Breast epithelium (tissue), 4 donors: ENCODE measurements around the gene ELL. TPM values are rescaled to one million over a fixed set of nuclear protein-coding genes. Genes with fewer than 3 reads are reported as not detected.
A peak's percentile ranks its signal among the peaks of the same experiment; 100 is the strongest.

ENCODE experiments used
- DNase-seq, 2 donors: peaks; one replicate each; pipeline ENCODE4 v3.0.0-alpha.2; 2019; ENCODE audit warnings: low spot score in 2 of 2
- H3K27ac ChIP-seq, 2 donors: fragments of 200-600 bp; sonication (generic) in 1 of 2; one replicate each; pipeline ENCODE4 v1.5.1; 2016 to 2019; ENCODE audit warnings: mild to moderate bottlenecking in 1 of 2
- H3K27me3 ChIP-seq, 2 donors: fragments of 200-600 bp; sonication (generic) in 1 of 2; one replicate each; pipeline versions ENCODE4 v1.5.1 to v1.6.0; 2017 to 2019; ENCODE audit warnings: control low read depth in 1 of 2, mild to moderate bottlenecking in 1 of 2
- H3K36me3 ChIP-seq: fragments of 200-600 bp; one replicate; pipeline ENCODE4 v1.5.1; 2019
- H3K4me1 ChIP-seq, 2 donors: fragments of 200-600 bp; sonication (generic); one replicate each; pipeline ENCODE4 v1.5.1; 2016 to 2019; ENCODE audit warnings: control low read depth in 1 of 2
- H3K4me3 ChIP-seq, 3 donors: fragments of 200-600 bp; sonication (generic); 1 replicate in 2 of 3; 2 replicates in 1 of 3; pipeline ENCODE4 v1.5.1; 2016 to 2019; ENCODE audit warnings: mild to moderate bottlenecking in 3 of 3, moderate library complexity in 2 of 3
- H3K9me3 ChIP-seq, 2 donors: fragments of 200-600 bp; sonication (generic) in 1 of 2; one replicate each; pipeline ENCODE4 v1.5.1; 2016 to 2019; ENCODE audit warnings: control low read depth in 1 of 2
- POLR2A ChIP-seq: fragments of 450-650 bp; IDR thresholded peaks from one replicate; pipeline ENCODE4 v1.6.1; 2016; ENCODE audit warnings: antibody characterized with exemption, mild to moderate bottlenecking, moderate library complexity
- POLR2AphosphoS5 ChIP-seq, 3 donors: sonication (generic); formaldehyde crosslinking; IDR thresholded peaks; one replicate each; pipeline ENCODE4 v1.6.1; 2017; ENCODE audit warnings: antibody characterized with exemption in 3 of 3
- intact Hi-C: fragments of 100-400 bp; cut with DNase I; formaldehyde crosslinking; loops from one replicate; pipeline ENCODE4 v1.15.1; 2023; ENCODE audit warnings: low total_unique reads
- total RNA-seq, 3 donors: library from RNA; depleted of rRNA; stranded (reverse); fragments of >200 nt; gene quantifications; one replicate each; pipeline ENCODE4 v1.1.0, GENCODE V29; 2016
- TF ChIP-seq, protein P1 (sequence below), 3 donors: fragments of 450-650 bp; IDR thresholded peaks; one replicate each; pipeline ENCODE4 v1.5.1; 2016 to 2017; ENCODE audit warnings: antibody characterized with exemption in 3 of 3, mild to moderate bottlenecking in 3 of 3, moderate library complexity in 3 of 3

The ELL gene
- total RNA-seq, 3 donors from 2014 or later, result 13.0 to 22.3 (median 15.7) TPM

DNA sequence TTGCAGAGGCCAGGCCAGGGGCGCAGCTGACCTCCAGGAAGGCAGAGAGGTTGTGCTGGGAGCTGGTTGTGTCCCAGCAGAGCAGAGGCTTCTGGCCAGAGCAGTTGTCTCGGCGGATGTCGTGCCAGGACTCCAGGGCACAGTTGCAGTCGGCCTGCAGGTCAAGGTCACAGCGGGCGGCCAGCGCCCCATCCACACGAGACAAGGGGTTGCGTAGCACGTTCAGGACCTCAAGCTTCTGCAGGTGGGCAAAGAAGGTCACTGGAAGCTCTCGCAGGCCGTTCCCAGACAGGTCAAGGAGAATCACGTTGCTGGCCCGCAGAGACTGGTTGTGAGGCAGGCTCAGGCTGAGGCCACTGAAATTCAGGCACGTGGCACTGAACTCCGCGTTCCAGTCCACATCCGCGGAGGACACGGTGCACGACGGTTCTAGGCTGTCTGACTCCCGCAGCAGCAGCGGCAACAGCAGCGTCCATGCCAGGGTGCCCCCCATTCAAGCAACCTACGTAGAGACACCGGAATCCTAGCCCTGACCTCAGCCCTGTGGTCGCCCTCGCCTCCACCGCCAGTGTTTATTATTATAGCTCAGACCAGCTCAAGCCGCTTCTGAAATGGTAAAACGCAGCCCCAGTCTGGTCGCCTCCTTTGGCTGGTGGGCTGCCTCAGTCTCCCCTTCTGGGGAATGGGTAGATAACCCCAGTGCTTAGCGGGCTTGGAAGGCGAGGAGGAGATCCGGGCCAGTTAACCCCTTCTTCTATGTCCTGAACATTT lies 125.2 kb downstream of the ELL start:
- DNase-seq, result no peak
- Histone ChIP-seq H3K4me3 (peak overlapping the region; percentile 11 to 42 (median 41)), H3K36me3 (no peaks in the 10 kb centered on the region)

DNA sequence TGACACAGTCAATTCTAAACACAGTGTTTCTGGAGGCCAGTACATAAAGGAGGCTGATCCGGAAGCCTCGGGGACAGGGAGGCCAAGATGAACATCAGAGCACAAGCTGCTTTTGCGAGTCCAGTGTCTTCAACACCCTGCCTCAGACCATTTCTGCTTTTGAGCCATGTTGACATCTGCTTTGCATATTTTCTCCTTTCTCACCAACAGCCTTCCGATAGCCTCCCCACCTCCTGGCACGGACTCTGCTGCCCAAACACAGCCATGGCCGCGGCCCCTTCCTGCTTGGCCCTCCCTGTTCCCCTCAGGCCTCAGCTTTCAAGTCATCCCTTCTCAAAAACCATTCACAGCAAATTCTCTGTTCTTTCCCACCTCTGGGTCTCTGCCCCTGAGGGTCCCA lies 128.0 kb downstream of the ELL start:
- no peak for TF ChIP-seq POLR2AphosphoS5 (IDR thresholded peaks at IDR 0.05)
- TF ChIP-seq, protein P1, sequence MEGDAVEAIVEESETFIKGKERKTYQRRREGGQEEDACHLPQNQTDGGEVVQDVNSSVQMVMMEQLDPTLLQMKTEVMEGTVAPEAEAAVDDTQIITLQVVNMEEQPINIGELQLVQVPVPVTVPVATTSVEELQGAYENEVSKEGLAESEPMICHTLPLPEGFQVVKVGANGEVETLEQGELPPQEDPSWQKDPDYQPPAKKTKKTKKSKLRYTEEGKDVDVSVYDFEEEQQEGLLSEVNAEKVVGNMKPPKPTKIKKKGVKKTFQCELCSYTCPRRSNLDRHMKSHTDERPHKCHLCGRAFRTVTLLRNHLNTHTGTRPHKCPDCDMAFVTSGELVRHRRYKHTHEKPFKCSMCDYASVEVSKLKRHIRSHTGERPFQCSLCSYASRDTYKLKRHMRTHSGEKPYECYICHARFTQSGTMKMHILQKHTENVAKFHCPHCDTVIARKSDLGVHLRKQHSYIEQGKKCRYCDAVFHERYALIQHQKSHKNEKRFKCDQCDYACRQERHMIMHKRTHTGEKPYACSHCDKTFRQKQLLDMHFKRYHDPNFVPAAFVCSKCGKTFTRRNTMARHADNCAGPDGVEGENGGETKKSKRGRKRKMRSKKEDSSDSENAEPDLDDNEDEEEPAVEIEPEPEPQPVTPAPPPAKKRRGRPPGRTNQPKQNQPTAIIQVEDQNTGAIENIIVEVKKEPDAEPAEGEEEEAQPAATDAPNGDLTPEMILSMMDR (IDR thresholded peaks at IDR 0.05), result no peak
- TF ChIP-seq POLR2A, result no peak
- peak overlapping the region in 1 of 3 donors; percentile 18 for H3K4me3 ChIP-seq
- H3K27me3 ChIP-seq, result peaks cover 2 to 9% of the 10 kb centered on the region in 2 donors
- H3K9me3 ChIP-seq, result no peaks in the 10 kb centered on the region
- no peak overlapping the region for H3K27ac ChIP-seq
- no peaks in the 10 kb centered on the region for H3K4me1 ChIP-seq
- no peaks in the 10 kb centered on the region for H3K36me3 ChIP-seq
- no peak for DNase-seq
- intact Hi-C loops, result no loop called here

More for the DNA sequence above, 125.2 kb downstream of the ELL start:
- TF ChIP-seq POLR2AphosphoS5 (IDR thresholded peaks at IDR 0.05) (no peak), POLR2A (no peak)
- TF ChIP-seq, protein P1 (IDR thresholded peaks at IDR 0.05), result no peak
- peak overlapping the region in 1 of 2 donors; percentile 5 for H3K27ac ChIP-seq
- intact Hi-C loops, result no loop called here
- H3K27me3 ChIP-seq, result peaks cover 2 to 9% of the 10 kb centered on the region in 2 donors
- no peaks in the 10 kb centered on the region for H3K4me1 ChIP-seq
- H3K9me3 ChIP-seq, result no peaks in the 10 kb centered on the region

DNA sequence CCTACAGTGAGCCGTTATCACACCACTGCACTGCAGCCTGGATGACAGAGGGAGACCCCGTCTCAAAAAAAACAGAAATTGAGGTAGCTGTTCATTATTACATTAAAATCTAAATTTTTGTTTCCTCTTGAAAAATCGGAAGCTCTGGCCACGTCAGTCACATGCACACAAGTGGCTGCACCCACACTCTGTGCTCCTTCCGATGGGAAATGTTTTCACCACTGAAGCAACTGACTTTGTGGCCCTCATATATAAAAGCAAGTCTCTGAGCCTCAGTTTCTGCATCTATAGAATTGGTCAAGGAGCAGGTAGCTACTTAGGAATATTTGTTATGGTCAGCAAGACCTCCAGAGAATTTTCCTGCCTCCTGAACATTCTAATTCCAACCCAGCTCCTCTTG lies 128.9 kb downstream of the ELL start:
- Histone ChIP-seq H3K4me1 (no peaks in the 10 kb centered on the region), H3K4me3 (no peak overlapping the region), H3K27ac (no peak overlapping the region), H3K9me3 (no peaks in the 10 kb centered on the region), H3K36me3 (no peaks in the 10 kb centered on the region), H3K27me3 (peaks cover 2 to 9% of the 10 kb centered on the region in 2 donors)
- DNase-seq, result no peak
- no peak for TF ChIP-seq POLR2AphosphoS5 (IDR thresholded peaks at IDR 0.05)
- TF ChIP-seq, protein P1 (IDR thresholded peaks at IDR 0.05), result no peak
- no peak for TF ChIP-seq POLR2A
- intact Hi-C loops, result no loop called here

Other genes starting within 250 kb of the ELL start
- 10 to 100 TPM in 1 of 3 donors, 1 to 10 TPM in 2; 7.0 to 16.6 (median 9.5) TPM for gene IQCN, start 247.6 kb downstream of the ELL start, total RNA-seq
- gene JUND, start 240.4 kb downstream of the ELL start, total RNA-seq, result 100 to 1,000 TPM; 325 to 833 (median 602) TPM
- gene LSM4, start 199.0 kb downstream of the ELL start, total RNA-seq, result 100 to 1,000 TPM in 2 of 3 donors, 10 to 100 TPM in 1; 83.0 to 122 (median 120) TPM
- gene PGPEP1, start 181.5 kb downstream of the ELL start, total RNA-seq, result 10 to 100 TPM; 22.5 to 29.2 (median 25.9) TPM
- gene GDF15, start 135.9 kb downstream of the ELL start, total RNA-seq, result 10 to 100 TPM in 1 of 3 donors, 1 to 10 TPM in 2; 2.7 to 60.3 (median 9.2) TPM
- gene LRRC25, start 124.4 kb downstream of the ELL start, total RNA-seq, result 10 to 100 TPM in 1 of 3 donors, 1 to 10 TPM in 2; 3.9 to 27.2 (median 7.2) TPM
- 10 to 100 TPM; 29.4 to 71.8 (median 46.7) TPM for gene SSBP4, start 102.7 kb downstream of the ELL start, total RNA-seq
- gene ISYNA1, start 83.9 kb downstream of the ELL start, total RNA-seq, result 10 to 100 TPM in 2 of 3 donors, 1 to 10 TPM in 1; 7.4 to 42.9 (median 40.2) TPM
- gene FKBP8, start 21.5 kb upstream of the ELL start, total RNA-seq, result 100 to 1,000 TPM; 214 to 336 (median 294) TPM
- gene KXD1, start 35.8 kb upstream of the ELL start, total RNA-seq, result 100 to 1,000 TPM in 2 of 3 donors, 10 to 100 TPM in 1; 92.6 to 140 (median 139) TPM
- 100 to 1,000 TPM; 729 to 865 (median 831) TPM for gene UBA52, start 49.8 kb upstream of the ELL start, total RNA-seq
- gene REX1BD, start 66.7 kb upstream of the ELL start, total RNA-seq, result 100 to 1,000 TPM in 2 of 3 donors, 10 to 100 TPM in 1; 99.8 to 117 (median 111) TPM
- gene CRLF1, start 84.7 kb upstream of the ELL start, total RNA-seq, result 10 to 100 TPM in 2 of 3 donors, 1 to 10 TPM in 1; 5.6 to 68.6 (median 21.0) TPM
- 1 to 10 TPM in 2 of 3 donors, not detected in 1; 1.2 to 2.3 TPM for gene TMEM59L, start 90.8 kb upstream of the ELL start, total RNA-seq
- 10 to 100 TPM in 2 of 3 donors, 1 to 10 TPM in 1; 7.0 to 18.1 (median 14.7) TPM for gene KLHL26, start 115.0 kb upstream of the ELL start, total RNA-seq
- gene CRTC1, start 161.6 kb upstream of the ELL start, total RNA-seq, result 1 to 10 TPM; 4.8 to 6.1 (median 5.9) TPM